ENCODE measurements around the gene PTCD1.

Gene PTCD1

GRCh38 chr7:99438573-99439480 is at the start of gene PTCD1, which contains the start of gene CPSF4:
PTCD1 (minus strand) TSS chr7:99438798; CDS start chr7:99435242, 3,556 bp downstream.
CPSF4 (plus strand) TSS chr7:99438943; CDS start chr7:99439083, 140 bp downstream.
- DNase-seq (ENCODE audit: low spot score) (peak; percentile 92), FAIRE-seq (peak; percentile 51)

- no peak for FAIRE-seq
- DNase-seq (ENCODE audit: low spot score), result no peak
Measured at GRCh38 chr7:99485094-99485493, 46.5 kb upstream of the PTCD1 start.

GRCh38 chr7:99478464-99479440 is 40.2 kb upstream of the PTCD1 start:
- no peak for FAIRE-seq
- no peak for DNase-seq (ENCODE audit: low spot score)

- DNase-seq (ENCODE audit: low spot score), result no peak
- FAIRE-seq, result no peak
Measured at GRCh38 chr7:99476107-99476506, 37.5 kb upstream of the PTCD1 start.

DNA sequence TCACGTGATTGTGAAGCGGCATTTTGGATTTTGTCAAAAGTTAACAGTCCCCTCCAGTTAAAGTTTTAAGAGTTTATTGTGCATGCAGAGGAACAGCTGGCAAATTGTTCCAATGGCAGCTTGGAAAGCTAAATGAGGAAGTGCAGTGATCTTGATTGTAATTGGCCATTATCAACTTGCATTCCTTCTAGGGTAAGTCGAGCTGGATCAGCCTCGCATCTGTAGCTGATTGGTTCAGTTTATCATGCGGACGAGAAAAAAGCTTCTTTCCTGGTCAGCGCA is 34.7 kb upstream of the PTCD1 start:
- DNase-seq (ENCODE audit: low spot score) (peak; percentile 62), FAIRE-seq (peak; percentile 45)

DNA sequence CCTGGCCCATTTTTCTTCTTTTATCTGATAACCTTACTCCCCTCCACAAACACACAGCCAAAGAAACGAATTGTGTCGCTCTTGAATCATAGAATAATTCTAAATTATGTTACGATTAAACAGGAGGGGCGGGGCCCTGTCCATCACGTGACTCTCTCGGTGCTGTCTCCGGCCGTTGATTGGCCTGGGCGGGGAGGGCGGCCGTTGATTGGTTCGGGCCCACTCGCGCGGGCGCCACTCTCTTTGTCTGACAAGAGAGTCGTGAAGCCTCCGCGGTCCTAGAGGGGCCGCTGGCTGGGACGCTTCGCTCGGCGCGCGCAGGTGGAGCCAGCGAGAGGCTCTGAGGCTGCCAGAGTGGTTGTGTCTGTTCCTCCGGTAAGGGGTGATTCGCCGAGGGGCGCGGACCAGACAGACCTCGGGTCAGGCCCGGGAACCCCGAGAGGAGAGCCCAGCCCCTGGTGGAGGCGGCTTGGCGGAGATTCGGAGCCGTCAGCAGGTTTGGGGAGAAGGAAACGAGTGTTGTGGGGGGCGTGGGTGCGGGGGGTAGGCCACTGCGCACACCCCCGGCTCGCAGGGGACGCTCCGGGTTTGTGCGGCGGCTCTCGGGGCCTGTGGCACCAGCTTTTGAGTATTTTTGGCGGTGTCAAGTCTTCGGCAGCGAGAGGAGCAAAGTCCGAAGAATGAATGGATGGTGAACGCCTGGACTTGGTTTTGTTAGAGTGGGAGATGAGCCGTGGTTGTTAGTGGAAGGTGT is 34.1 kb upstream of the PTCD1 start, which contains the start of gene ZNF789:
Gene ZNF789 (plus strand): TSS at position 330 of the 754 bp plus-strand sequence. CDS start 3,567 bp downstream, outside the sequence.
- FAIRE-seq (peak; percentile 95), DNase-seq (ENCODE audit: low spot score) (peak; percentile 91)

DNA sequence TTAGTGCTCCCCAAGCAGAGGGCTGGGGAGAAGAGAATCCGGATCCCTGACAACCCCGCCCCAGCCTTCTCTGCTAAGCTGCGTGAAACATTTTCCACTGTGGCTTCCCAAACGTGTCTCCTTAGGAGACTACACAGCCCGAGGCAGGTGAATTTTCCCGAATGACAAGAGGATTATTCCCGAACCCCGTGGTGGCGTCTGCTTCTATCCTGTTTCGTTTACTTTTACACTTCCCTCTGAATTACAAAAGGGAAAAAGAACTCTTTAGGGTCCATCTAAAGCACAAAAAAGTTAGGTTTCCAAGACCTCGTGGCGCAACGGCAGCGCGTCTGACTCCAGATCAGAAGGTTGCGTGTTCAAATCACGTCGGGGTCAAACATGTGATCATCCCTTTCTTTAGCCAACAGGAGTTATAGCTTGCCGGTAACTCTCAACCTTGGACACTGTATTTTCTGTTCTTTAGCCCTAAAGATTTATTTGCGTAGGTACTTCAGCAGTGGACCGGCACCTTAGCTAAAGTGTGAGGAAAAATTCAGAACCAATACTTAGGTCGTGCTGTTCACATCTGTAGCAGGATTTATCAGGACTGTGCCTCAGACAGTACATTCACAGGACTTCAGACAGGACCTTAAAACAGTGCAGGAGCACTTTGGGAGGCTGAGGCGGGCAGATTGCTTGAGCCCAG is 30.9 kb upstream of the PTCD1 start:
- FAIRE-seq (no peak), DNase-seq (ENCODE audit: low spot score) (no peak)

DNA sequence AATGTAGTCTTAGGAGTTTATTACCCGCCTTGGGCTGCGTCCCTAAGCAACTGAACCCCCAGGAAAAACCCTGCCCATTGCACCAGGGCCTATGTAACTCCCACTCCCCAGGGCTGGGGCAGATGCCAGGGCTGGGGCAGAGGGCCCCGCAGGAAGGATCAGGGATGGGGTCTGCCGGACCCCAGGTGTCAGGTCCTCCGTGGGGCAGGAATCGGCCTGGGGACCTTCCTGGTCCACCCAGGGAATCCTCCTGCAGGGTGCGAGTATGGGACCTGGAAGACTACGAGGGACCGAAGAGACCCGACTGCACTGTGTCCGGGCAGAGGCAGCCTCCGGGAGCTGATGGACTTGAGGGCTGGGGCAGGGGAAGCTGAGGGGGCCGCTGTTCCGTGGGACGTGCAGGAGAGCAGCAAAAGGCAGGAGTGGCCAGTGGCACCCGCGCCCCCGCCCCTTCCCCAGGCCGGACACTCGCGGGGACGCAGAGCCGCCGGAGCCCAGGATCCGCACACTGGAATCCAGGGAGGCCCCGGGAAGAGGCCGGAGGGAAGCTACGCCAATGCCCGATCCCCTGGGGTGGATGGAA is 29.8 kb upstream of the PTCD1 start:
- no peak for FAIRE-seq
- no peak for DNase-seq (ENCODE audit: low spot score)

DNA sequence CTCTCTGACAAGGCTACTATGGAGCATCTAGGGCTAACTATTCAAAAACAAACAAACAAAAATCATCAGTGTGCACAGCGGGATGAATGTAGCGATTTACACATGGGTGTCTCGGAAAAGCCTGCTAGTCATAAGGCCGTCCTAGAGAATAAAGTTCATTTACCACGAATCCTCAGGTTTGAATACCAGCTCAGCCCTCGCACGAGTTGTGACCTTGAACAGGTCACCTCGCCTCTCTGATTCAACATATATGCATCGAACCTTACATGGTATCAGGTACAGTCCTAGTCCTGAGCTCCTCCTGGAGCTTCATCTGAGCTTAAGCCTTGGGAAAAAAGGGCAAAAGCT is 26.8 kb upstream of the PTCD1 start:
- FAIRE-seq (no peak), DNase-seq (ENCODE audit: low spot score) (no peak)

- DNase-seq (ENCODE audit: low spot score) (no peak), FAIRE-seq (no peak)
Measured at GRCh38 chr7:99461221-99461620, 22.6 kb upstream of the PTCD1 start.

DNA sequence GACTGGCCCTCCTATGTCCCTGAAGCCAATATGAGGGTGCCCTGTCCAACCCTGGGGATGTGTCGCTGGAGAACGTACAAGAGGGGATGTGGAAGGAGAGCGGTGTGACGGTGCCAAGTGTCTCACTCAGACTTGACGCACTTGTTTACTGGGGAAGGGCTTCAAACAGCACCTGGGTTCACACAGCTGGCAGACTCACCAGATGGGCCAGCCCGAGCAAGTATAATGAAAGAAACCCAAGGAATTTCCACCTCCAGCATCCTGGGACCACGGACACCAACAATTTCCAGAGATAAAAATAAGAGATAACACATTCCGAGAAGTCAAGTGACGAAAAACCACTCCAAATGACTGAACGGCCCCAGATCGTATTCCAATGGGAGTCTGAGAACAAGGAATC is 22.1 kb upstream of the PTCD1 start:
- no peak for FAIRE-seq
- no peak for DNase-seq (ENCODE audit: low spot score)

GRCh38 chr7:99459087-99459486 is 20.5 kb upstream of the PTCD1 start:
- FAIRE-seq, result no peak
- DNase-seq (ENCODE audit: low spot score), result peak; percentile 20

DNA sequence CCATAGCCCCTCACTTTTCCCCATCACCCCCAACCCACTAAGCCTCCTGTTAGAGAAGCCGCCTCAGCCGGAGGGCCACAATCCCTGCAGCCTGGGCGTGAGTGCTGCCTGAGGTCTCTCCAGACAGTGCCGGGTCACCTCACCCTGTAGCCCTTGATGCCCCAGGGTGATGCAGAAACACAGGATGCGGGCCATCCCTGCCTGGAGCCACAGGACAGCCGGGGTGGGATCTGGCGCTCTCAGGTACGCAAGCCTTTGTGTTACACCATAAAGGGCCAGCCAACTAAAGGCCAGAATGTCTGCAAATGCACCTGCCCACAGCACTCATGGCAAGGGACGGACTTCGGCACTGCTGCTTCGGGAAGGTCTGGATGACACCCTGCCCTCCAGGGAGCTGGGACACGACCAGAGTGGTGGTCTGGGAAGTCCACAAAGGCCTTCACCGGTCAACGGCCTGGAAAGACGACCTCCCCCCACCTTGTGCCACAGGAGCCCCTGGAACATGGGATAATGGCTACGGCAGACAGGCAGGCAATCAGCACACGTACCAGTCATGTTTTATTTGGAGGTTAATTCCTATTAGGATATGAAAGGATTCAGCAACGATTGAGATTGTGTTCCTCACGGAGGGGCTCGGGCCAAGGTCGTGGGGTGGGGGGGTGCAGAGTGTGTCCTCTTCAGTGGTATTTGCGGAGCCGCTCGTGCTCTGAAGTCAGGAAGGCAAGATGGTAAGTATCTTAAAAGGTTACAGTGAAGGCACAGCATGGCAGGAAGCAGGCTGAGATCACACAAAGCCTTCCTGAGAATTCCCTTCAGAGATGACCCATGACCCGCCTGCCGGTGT is 19.3 kb upstream of the PTCD1 start:
- DNase-seq (ENCODE audit: low spot score), result no peak
- FAIRE-seq, result no peak

- no peak for DNase-seq (ENCODE audit: low spot score)
Measured at GRCh38 chr7:99457050-99457649, 18.6 kb upstream of the PTCD1 start.

GRCh38 chr7:99456288-99456687 is 17.7 kb upstream of the PTCD1 start:
- DNase-seq (ENCODE audit: low spot score) (no peak), FAIRE-seq (no peak)

More at GRCh38 chr7:99457050-99457649, 18.6 kb upstream of the PTCD1 start:
- FAIRE-seq, result no peak

GRCh38 chr7:99455874-99456273 is 17.3 kb upstream of the PTCD1 start:
- DNase-seq (ENCODE audit: low spot score) (no peak), FAIRE-seq (no peak)

GRCh38 chr7:99453105-99453504 is 14.5 kb upstream of the PTCD1 start:
- DNase-seq (ENCODE audit: low spot score) (no peak), FAIRE-seq (no peak)

DNA sequence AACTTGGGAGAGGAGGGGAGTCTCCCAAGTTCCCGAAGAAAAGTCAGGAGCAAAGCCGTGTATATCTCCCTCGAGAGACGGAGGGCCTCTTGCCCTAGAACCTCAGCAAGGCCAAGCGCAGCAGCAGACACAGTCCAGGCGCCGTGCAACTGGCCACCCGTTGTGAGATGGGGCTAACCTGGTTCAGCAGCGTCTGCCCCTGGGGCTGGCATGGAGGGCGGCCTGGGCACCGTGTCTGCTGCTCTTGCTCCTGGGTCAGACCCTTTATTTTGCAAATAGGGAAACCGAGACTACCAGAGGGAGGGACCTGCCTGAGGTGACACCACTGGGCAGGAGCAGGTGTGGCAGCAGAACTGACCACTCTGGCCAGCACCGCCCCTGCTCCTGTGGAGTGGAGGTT is 13.9 kb upstream of the PTCD1 start:
- no peak for FAIRE-seq

GRCh38 chr7:99451936-99452335 is 13.3 kb upstream of the PTCD1 start:
- FAIRE-seq, result no peak
- no peak for DNase-seq (ENCODE audit: low spot score)

More for the DNA sequence above, 13.9 kb upstream of the PTCD1 start:
- DNase-seq (ENCODE audit: low spot score), result no peak

Measured in RCC 7860 (cell line).